ENCODE data around the gene KLHDC4.

GRCh38 chr16:87705771-87706277 lies 60.0 kb downstream of the KLHDC4 start:
- TF ChIP-seq CTCF (IDR thresholded peaks at IDR 0.05) (no peak), POLR2AphosphoS5 (IDR thresholded peaks at IDR 0.05) (no peak), POLR2A (IDR thresholded peaks at IDR 0.05) (no peak)
